Measurements from ENCODE around the gene PTGER3.
A peak's percentile ranks its signal among the peaks of the same experiment; 100 is the strongest.
"Not testable (repeated sequence)": the region's sequence is repeated elsewhere in the genome, so short reads cannot be mapped to it uniquely, and the experiment has no call there.

Gene PTGER3

GRCh38 chr1:70994753-70995268 lies 52.8 kb downstream of the PTGER3 start:
- no peak for DNase-seq (ENCODE audit: insufficient read length, low spot score)
- TF ChIP-seq SPI1 (IDR thresholded peaks at IDR 0.05; ENCODE audit: low read depth, low read length) = no peak
- FAIRE-seq = no peak

GRCh38 chr1:70993798-70994197 lies 53.8 kb downstream of the PTGER3 start:
- no peak for DNase-seq (ENCODE audit: insufficient read length, low spot score)
- FAIRE-seq = no peak
- no peak for TF ChIP-seq TAF1 (IDR thresholded peaks at IDR 0.05; ENCODE audit: low read depth, low read length)
- TF ChIP-seq POLR2A (IDR thresholded peaks at IDR 0.05; ENCODE audit: low read depth, low read length) = no peak
- TF ChIP-seq PAX5 (IDR thresholded peaks at IDR 0.05; ENCODE audit: insufficient read depth, low read length, severe bottlenecking) = no peak
- TF ChIP-seq SPI1 (IDR thresholded peaks at IDR 0.05; ENCODE audit: low read depth, low read length) = no peak
- TF ChIP-seq POU2F2 (IDR thresholded peaks at IDR 0.05; ENCODE audit: low read depth, low read length) = no peak

GRCh38 chr1:70992521-70992920 lies 55.1 kb downstream of the PTGER3 start:
- TF ChIP-seq TAF1 (IDR thresholded peaks at IDR 0.05; ENCODE audit: low read depth, low read length) (no peak), POLR2AphosphoS5 (IDR thresholded peaks at IDR 0.05; ENCODE audit: low read depth, low read length) (no peak), SPI1 (IDR thresholded peaks at IDR 0.05; ENCODE audit: low read depth, low read length) (no peak), POU2F2 (IDR thresholded peaks at IDR 0.05; ENCODE audit: low read depth, low read length) (no peak), POLR2A (IDR thresholded peaks at IDR 0.05; ENCODE audit: low read depth, low read length) (no peak), PAX5 (IDR thresholded peaks at IDR 0.05; ENCODE audit: insufficient read depth, low read length, severe bottlenecking) (no peak)
- no peak for FAIRE-seq
- no peak for DNase-seq (ENCODE audit: insufficient read length, low spot score)

GRCh38 chr1:70990469-70991253 lies 57.0 kb downstream of the PTGER3 start:
- no peak for TF ChIP-seq SPI1 (IDR thresholded peaks at IDR 0.05; ENCODE audit: low read depth, low read length)
- no peak for TF ChIP-seq POLR2AphosphoS5 (IDR thresholded peaks at IDR 0.05; ENCODE audit: low read depth, low read length)
- TF ChIP-seq POLR2A (IDR thresholded peaks at IDR 0.05; ENCODE audit: low read depth, low read length) = no peak
- no peak for TF ChIP-seq POU2F2 (IDR thresholded peaks at IDR 0.05; ENCODE audit: low read depth, low read length)
- DNase-seq (ENCODE audit: insufficient read length, low spot score) = no peak
- FAIRE-seq = no peak

GRCh38 chr1:70987497-70987896 lies 60.1 kb downstream of the PTGER3 start:
- FAIRE-seq = no peak
- TF ChIP-seq SPI1 (IDR thresholded peaks at IDR 0.05; ENCODE audit: low read depth, low read length) (no peak), POLR2AphosphoS5 (IDR thresholded peaks at IDR 0.05; ENCODE audit: low read depth, low read length) (no peak), PAX5 (IDR thresholded peaks at IDR 0.05; ENCODE audit: insufficient read depth, low read length, severe bottlenecking) (no peak), TAF1 (IDR thresholded peaks at IDR 0.05; ENCODE audit: low read depth, low read length) (no peak), POLR2A (IDR thresholded peaks at IDR 0.05; ENCODE audit: low read depth, low read length) (no peak)
- no peak for DNase-seq (ENCODE audit: insufficient read length, low spot score)

- not testable (repeated sequence) for FAIRE-seq; DNase-seq (ENCODE audit: insufficient read length, low spot score)
Measured at GRCh38 chr1:70985776-70986225, 61.8 kb downstream of the PTGER3 start.

- FAIRE-seq; DNase-seq (ENCODE audit: insufficient read length, low spot score): not testable (repeated sequence)
Measured at GRCh38 chr1:70985278-70985677, 62.3 kb downstream of the PTGER3 start.

GRCh38 chr1:70980361-70980760 lies 67.3 kb downstream of the PTGER3 start:
- FAIRE-seq (no peak), DNase-seq (ENCODE audit: insufficient read length, low spot score) (no peak)
- no peak for TF ChIP-seq TAF1 (IDR thresholded peaks at IDR 0.05; ENCODE audit: low read depth, low read length)
- TF ChIP-seq POLR2AphosphoS5 (IDR thresholded peaks at IDR 0.05; ENCODE audit: low read depth, low read length) = no peak

- no peak for DNase-seq (ENCODE audit: insufficient read length, low spot score)
- TF ChIP-seq PAX5 (IDR thresholded peaks at IDR 0.05; ENCODE audit: insufficient read depth, low read length, severe bottlenecking) (no peak), SPI1 (IDR thresholded peaks at IDR 0.05; ENCODE audit: low read depth, low read length) (0 out of 2 replicates have a peak, but pooled peaks have one; percentile 35)
- FAIRE-seq = no peak
Measured at GRCh38 chr1:70979881-70980280, 67.7 kb downstream of the PTGER3 start.

GRCh38 chr1:70979313-70979712 lies 68.3 kb downstream of the PTGER3 start:
- FAIRE-seq = no peak
- DNase-seq (ENCODE audit: insufficient read length, low spot score) = no peak
- TF ChIP-seq POLR2A (IDR thresholded peaks at IDR 0.05; ENCODE audit: low read depth, low read length) = no peak
- no peak for TF ChIP-seq PAX5 (IDR thresholded peaks at IDR 0.05; ENCODE audit: insufficient read depth, low read length, severe bottlenecking)
- TF ChIP-seq POLR2AphosphoS5 (IDR thresholded peaks at IDR 0.05; ENCODE audit: low read depth, low read length) = no peak
- no peak for TF ChIP-seq TAF1 (IDR thresholded peaks at IDR 0.05; ENCODE audit: low read depth, low read length)
- no peak for TF ChIP-seq SPI1 (IDR thresholded peaks at IDR 0.05; ENCODE audit: low read depth, low read length)
- TF ChIP-seq POU2F2 (IDR thresholded peaks at IDR 0.05; ENCODE audit: low read depth, low read length) = no peak

GRCh38 chr1:70978623-70979022 lies 69.0 kb downstream of the PTGER3 start:
- no peak for DNase-seq (ENCODE audit: insufficient read length, low spot score)
- no peak for FAIRE-seq
- no peak for TF ChIP-seq POLR2A (IDR thresholded peaks at IDR 0.05; ENCODE audit: low read depth, low read length)
- TF ChIP-seq TAF1 (IDR thresholded peaks at IDR 0.05; ENCODE audit: low read depth, low read length) = no peak
- no peak for TF ChIP-seq POU2F2 (IDR thresholded peaks at IDR 0.05; ENCODE audit: low read depth, low read length)
- TF ChIP-seq POLR2AphosphoS5 (IDR thresholded peaks at IDR 0.05; ENCODE audit: low read depth, low read length) = no peak
- TF ChIP-seq PAX5 (IDR thresholded peaks at IDR 0.05; ENCODE audit: insufficient read depth, low read length, severe bottlenecking) = no peak

All from GM12891 (cell line).